Muscle of arm (tissue), 12 donors: ENCODE measurements around the gene MACF1. TPM values are rescaled to one million over a fixed set of nuclear protein-coding genes. Genes with fewer than 3 reads are reported as not detected.

ENCODE experiments used
- DNase-seq: peaks from one replicate; pipeline ENCODE4 v3.0.0-alpha.2; 2013
- polyA plus RNA-seq, 12 donors: library from polyadenylated mRNA; unstranded; fragments of 120-200 nt; gene quantifications; one replicate each; pipeline ENCODE4 v1.2.1, GENCODE V29; 2013; ENCODE audit not compliant: insufficient read length in 12 of 12

MACF1 gene
- polyA plus RNA-seq, 12 donors = 137 to 381 (median 287) TPM

DNA sequence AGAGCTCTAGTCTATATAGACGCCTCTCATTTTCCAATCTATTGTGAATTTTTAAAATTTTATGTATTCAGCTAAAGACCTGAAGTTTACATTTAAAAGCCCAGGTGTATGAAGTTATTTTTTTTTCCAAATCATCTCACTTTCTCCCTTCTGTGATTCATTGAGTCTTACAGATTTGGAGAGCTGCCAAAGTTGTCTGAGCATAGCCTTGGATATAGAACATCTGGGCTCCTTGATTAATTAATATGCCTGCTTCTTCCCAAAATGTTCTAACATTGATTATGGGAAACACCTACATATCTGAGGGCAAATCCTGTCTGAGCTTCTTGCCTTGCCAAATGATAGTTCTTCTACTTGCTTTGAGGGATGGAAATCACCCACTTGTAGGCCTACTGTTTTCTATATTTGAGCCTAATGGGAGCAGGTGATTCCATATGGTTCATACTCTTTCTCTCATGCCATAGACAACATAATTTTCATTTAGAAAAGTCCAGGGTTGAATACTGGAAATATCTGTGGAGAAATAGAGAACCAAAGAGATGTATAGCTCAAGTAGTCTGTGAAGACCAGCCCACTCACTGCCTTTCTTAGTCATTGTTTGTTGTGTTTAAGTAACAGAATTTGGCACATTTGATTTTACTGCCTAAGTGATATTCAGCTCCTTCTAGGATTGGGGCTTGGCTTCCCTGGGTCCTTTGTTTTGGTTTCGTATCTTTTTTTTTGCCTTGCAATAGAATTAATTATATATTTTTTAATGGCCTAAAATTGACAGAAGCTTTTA, 46.2 kb downstream of the MACF1 start:
- no peak for DNase-seq

DNA sequence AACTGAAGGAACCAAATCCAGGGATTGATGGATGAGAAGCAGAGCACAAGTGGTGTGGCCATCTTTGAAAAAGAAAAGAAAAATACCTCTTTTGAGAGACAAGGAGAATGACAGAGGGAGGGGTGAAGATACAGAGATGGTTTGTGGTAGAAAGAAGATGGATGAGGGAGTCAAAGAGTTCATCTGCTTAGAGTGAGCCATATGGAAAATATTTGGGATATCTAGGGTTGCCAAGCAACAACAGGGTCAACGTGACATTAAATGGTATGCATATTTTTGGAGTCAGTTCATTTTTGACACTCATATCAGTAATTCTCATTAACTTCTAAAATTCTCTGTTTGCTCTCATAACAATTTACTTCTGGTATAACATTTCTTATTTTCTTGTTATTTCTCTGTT, 50.7 kb downstream of the MACF1 start:
- DNase-seq = no peak

DNA sequence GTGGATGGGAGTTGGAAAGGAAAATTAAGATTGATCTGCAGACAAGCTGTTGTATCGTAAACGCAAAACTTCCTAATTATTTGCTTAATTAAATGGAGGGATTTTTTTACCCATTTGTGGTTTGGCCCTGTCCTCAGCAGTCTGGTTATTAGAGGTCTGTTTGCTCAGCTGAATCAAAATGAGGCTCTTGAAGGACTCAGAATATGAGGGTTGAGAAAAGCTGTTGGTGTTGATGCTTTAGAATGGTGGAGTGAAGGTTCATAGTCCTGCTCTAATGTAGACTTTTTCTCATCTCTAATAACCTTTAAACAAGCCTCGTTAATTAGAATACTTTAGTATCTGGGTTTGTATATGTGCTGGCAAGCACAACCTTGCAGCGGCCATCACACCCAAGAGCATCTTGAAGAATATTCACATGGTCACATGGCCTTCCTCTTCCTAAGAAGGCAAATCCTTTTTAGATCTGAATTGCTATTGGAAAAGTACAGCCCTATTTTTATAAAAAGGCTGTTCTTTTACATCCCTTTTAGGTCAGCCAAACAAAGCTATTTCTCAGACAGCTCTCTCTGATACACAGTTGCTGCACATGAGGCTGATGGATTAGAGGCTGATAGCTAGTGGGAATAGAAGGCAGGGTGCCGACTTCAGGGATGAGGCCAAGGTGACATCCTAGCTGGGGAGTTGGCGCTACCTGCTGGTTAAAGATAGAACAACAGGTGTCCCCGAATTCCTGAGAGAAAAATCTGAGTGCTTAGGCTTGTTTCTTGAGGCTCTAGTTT, 53.8 kb downstream of the MACF1 start:
- peak; percentile 64 for DNase-seq

DNA sequence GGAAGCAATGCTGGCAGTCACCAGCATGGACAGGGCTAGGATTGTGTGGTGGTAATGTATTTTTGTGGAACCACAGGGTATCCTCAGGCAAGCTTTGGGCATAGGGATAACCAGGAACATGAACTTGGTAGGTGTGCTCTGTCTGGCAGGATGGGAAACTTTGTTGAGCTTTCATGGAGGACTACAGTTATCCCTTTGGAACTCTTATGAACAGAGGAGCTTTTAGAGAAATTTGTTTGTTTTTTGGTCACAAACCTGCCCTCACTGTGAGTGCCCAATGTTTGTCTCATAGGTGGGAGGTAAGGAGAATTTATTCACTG, 54.4 kb downstream of the MACF1 start:
- no peak for DNase-seq

DNA sequence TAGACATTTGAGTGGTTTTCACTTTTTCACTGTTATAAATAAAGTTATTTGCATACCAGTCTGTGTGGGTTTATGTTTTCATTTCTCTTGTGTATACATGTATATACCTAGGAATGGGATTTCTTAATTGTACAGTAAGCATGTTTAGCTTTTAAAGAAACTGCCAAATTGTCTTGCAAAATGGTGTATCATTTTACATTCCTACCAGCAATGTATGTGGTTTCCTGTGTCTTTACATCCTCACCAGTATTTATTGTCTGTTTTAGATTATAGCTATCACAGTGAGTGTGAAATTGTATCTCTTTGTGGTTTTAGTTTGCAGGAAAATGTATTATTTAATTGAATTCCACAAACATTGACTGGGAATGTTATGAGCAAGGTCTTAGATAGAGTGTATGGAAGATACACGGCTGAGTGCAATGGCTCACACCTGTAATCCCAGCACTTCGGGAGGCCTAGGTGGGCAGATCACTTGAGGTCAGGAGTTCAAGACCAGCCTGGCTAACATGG, 57.3 kb downstream of the MACF1 start:
- no peak for DNase-seq

DNA sequence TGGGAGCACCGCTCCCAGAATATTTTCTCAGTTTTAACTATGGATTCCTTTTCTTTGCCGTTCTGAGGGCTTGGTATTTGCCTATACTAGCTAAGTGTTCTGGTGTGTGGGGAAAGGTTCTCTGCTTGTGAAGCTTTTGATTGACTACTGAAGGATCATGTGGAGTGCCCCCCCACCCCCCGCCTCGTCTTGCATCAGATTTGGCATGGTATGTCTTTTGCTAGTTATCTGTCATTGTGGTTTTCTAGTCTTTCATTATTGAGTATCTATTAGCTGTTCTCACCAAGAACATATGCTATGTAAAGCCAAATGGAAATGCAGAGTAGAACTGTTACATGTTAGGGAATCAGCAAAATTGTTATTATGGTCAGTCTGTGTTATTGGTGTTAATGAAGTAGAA, 58.3 kb downstream of the MACF1 start:
- DNase-seq = no peak

DNA sequence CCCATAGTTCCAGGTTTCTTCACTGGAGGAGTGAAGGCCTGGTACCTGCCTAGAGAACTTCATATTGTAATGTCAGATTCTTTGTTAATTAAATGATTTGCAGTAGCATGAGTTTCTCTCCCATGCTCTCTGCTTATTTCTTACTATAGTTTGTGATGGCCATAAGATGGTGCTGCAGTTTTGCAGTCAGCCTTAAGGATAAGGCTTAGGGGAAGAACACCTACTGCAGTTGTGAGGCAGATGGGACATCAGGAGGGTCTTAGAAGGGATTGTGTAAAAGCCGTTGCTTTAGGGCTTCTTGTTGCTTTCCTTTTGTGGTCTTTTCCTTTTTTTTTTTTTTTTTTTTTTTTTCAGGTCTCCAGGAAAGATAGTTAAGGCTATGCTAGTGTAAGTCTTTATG, 61.8 kb downstream of the MACF1 start:
- no peak for DNase-seq

DNA sequence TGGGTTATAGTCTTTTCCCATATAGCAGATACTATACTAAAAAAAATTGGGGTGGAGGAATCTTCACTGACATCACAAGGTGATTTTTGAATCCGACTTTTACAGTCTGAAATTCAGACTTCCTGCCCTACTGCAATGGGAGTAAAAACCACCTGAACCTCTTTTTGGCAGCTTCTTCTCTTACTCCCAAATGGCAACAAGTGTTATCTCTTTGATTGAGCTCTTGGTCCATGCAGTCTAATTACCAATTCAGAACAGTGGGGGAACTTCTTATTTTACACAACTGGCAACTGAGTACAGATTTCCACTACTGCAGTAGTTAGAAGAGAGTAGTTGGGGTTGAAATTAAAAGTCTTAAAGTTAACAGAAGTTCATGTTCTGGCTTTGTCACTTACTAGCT, 62.3 kb downstream of the MACF1 start:
- DNase-seq = no peak

DNA sequence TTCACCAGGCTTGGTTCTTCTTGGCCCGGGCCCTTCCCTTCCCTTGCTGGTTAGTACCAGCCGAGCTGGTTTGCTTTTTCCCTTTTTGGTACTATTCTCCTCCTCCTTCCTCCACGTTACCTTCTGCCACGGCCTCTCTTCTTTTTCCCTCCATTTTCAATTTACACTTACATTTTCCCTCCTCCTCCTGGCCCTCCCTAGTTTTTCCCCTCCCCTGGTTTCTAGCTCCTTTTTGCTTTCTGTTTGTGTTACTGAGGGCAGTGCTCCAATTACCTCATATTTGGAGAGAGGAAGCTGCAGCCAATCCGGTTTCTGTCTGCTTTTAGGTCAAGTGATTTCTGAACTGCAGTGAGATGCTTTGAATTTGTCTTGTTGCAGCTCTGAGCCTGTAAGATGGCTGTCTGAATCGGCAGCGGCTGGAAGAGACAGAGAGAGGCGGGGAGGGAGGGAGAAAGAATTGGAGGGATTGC, 63.7 kb downstream of the MACF1 start:
- peak; percentile 90 for DNase-seq

DNA sequence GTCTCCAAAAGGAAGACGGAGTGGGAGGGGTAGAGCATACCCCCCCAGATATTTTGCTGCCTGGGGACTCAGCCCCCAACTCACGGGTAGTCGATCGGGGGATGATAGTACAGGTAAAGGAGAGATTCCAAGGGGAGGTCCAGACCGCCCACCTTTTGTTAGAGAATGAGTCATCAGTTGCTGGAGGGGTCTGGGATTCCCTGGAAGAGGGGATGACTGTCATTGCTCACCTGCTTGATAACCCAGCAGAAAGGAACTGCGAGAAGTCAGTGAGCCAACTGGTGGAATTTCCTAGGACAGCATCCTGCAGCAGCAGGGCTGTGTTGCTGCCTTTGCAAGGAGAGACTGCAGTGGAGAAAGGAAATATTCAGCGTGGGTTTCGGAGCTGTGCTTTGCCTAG, 64.4 kb downstream of the MACF1 start:
- no peak for DNase-seq

DNA sequence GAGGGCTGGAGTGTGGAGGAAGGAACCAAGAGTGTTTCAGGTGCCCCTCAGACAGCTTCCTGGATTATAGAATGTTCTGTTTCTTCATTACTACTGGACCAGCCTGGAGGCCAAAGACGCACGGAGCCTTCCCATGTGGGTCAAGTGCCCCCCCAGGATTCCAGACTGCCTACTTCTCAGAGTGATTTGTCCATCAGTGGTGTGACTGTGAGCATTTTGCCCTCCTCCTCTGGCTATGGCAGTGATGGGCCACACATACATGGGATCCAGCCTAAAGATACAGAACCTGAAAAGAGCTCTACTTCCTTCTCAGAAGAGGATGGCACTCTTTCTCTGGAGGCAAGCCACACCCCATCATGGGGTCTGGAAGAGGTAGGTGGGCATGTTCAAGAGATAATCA, 64.9 kb downstream of the MACF1 start:
- no peak for DNase-seq

DNA sequence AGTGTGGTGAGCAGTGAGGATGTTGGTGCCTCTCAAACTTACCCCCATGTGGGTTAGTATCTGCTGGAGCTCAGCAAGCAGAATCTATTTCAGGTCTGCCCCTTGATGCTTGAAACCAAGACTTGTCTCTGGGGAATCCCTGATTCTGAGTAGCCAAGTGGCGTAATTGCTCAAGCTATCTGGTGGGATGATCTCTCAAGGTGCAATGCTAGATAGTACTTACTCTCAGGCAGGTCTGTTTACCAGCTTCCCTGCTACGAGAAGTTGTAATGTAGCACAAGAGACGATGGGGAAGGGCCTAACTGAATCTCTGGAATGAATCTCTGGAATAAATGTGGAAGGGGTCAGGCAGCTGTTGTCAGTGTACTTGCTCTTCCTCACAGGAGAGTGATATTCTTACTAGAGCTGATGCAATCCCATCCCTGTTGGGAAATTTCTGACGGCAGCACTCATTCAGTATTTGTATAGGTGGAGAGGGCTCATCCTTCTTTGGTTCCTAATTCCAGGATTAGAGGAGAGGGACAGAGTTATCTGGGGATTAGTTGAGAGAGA, 65.4 kb downstream of the MACF1 start:
- DNase-seq = peak; percentile 47

DNA sequence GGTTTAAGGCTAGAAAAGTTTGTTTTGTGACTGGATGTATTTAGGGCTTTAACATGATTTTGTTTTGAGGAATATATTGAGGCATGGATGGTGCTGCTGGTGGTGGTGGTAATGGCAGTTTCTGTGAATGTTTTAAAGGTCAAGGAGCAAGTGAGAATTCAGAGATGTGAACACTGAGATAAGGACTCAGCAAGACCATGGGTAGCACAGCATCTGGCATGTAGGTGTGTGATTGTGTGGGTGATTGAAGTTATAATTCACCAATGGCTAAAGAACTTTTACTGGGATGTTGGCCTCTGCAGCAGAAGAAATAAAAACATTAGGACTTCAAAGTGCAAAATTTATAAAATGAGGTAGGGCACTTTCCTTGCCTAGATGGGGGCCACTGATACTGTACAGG, 65.9 kb downstream of the MACF1 start:
- no peak for DNase-seq

DNA sequence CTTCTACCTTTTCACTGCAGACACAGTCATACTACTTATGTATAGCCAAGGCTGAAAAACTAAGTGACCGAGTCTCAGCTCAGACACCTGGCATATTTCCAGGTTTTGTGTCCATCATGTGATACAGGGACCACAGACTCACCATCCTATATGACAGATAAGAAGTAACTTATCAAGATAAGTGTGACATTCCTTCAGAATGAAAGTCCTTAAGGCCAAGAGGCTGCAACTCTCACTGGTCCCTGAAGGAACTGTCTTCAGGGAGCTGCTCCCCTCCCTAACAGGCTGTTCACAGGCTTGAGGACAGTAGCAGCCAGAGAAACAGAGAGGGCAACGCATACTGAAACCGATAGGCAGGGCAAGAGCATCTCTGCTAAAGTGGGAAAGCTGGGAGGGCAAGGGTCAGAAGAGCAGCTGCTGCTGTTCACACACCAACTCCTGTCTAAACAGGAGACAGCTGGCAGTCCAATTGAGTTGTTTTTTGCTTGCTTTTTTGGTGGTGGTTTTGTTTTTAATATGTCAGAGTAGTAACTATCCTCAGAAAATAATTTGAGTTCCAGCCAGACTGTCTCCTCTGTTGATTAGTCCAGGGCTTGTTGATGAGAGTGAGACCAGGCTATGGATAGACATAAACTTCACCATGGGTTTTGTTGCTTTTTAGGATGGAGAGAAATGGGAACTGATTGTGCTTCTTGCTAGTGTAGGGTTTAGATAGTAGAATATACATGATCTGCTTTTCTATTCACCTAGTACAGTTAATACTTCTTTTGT, 67.7 kb downstream of the MACF1 start:
- DNase-seq = no peak

DNA sequence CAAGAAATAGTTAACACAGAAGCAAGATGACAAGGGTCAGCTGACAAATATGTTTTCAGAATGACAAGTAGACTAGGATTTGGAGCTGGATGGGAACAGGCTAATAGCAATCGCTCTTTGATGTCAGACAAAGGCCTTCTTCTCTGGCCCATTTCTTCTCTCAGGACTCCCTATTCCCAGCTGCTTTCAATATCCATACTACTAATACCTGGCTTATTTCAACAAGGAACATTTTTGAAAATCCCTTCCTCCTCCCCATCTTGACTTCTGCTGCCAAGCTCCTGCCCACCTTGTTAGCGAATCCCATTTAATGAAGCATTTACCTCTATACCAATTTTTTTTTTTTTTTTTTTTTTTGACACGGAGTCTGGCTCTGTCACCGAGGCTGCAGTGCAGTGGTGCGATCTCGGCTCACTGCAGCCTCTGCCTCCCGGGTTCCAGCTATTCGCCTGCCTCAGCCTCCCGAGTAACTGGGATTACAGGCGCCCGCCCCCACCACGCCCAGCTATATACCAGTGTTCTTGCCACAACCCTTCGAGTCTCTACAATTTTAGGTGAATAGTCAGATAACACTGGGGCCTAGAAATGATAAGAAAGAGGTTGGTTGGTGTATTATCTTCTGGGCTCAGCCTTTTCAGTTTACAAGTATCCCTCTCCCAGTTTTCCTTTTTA, 68.4 kb downstream of the MACF1 start:
- DNase-seq = no peak

DNA sequence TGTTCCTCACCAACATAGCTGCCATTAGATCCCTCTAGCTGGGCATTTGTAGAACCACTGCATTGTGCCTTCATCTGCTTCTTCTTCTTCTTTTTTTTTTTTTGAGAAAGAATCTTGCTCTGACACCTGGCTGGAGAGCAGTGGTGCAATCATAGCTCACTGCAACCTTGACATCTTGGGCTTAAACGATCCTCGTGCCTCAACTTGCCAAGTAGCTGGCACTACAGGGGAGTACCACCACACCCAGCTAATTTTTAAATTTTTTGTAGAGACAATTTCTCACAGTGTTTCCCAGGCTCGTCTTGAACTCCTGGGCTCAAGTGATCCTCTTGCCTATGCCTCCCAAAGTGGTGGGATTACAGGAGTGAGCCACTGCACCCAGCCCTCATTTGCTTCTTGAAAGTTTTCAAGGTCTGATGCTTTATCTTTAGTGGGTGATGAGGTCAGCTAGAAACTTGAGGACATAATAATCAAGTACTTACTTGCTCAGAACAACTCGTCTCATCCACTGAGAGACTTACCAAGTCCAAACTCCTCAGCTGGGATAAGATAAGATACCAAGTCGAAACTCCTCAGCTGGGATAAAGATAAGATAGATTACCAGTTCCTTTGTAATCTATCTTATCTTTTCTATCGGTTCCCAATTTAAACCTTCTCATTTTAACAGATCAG, 71.5 kb downstream of the MACF1 start:
- no peak for DNase-seq

DNA sequence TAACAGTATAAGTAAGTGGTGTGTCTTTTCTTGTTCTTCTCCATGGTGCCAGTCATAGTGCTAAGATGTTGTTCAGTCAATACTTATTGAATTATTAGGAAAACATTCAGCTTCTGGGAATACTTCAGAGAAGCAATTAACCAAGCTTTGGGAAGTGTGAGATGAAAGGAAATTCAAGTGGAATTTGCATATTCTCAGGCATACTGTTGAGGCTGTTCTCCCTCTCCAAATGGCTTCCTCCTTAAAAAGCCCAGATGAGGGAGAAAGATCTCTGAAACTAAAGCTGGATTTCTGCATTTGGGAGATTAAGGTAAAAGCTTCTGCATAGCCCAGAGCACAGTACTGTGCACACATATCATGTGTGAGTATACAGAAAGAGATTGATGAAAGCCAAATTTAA, 73.4 kb downstream of the MACF1 start:
- no peak for DNase-seq

DNA sequence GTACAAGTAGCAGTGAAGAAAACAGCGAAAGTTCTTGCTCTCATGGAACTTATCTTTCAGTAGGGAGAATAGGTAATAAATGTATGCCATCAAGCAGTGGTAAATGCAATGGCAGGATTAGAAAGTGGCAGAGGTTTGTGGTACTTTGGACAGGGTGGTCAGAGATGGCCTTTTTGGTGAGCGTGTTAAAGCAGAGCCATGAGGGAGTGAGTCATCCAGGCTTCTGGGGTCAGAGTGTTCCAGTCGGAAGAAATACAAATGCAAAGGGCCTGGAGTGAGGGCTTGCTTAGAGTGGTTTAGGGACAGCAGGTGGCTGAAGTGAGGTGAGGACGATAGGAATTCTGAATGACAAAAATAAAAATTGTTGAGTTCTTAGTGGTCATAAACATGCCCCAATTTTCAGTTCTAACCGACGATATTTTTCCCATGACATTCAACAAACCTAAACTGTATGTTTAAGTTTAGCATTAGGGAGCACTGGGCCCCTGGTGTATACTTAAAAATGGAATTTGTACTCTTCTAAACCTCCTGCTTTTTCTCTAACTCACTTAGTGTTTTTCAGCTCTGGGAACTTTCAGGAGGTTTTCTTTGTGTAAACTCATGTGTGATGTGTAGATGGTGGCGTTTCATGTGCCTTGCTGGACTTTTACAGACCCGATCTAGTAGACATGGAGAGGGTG, 78.2 kb downstream of the MACF1 start:
- no peak for DNase-seq

DNA sequence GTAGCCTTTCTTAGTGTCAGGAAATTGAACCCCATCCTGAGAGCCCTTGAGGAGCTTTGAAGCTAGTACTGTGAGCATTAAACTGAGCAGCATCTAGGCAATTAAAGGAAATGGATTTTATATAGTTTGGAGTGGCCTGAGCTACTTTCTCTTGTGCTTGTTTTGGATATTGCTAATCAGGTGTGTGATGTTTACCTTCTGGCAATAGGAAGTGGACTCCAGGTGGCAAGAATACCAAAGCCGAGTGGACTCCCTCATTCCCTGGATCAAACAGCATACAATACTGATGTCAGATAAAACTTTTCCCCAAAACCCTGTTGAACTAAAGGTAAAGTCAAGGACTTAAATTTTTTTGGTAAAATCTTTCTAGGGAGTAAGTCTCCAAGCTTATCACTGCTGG, 79.4 kb downstream of the MACF1 start:
- DNase-seq = no peak

DNA sequence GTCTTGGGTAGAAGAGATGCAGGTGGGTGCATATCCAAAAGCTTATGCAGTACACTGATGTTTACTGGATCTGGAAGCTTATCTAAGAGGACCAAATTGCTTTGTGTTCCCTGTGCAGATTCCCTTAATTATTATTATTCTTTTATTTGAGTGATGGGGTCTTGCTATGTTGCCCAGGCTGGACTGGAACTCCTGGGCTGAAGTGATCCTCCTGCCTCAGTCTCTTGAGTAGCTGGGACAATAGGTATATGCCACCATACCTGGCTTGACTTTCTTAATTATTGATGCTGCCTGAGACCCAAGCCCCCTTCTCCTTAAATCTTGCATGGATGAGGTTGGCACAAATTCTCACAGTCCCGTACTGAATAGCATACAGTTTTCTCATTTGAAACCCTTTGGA, 83.0 kb downstream of the MACF1 start:
- DNase-seq = no peak
